Activated naive CD8-positive, alpha-beta T cell treated with anti-CD3 and anti-CD28 coated beads, Interleukin-2, amount 50 U/mL, for 24 hours (primary cell): ENCODE data around the gene C16orf74.

Source experiments
- ATAC-seq: fragments of 150-1000 bp; cut with Tn5 transposase; one replicate; pipeline ENCODE4 v1.10.0; 2021
- DNase-seq: peaks from one replicate; pipeline ENCODE4 v3.0.0; 2021
- H3K27ac Mint-ChIP-seq: one replicate; pipeline ENCODE4 v1.8.0; 2021; ENCODE audit warnings: mild to moderate bottlenecking, mixed read lengths
- H3K27me3 Mint-ChIP-seq: one replicate; pipeline ENCODE4 v1.8.0; 2021; ENCODE audit warnings: mixed read lengths
- H3K36me3 Mint-ChIP-seq: one replicate; pipeline ENCODE4 v1.8.0; 2021; ENCODE audit warnings: low read depth, mixed read lengths
- H3K4me1 Mint-ChIP-seq: one replicate; pipeline ENCODE4 v1.8.0; 2021; ENCODE audit warnings: mixed read lengths
- H3K4me3 Mint-ChIP-seq: one replicate; pipeline ENCODE4 v1.8.0; 2021; ENCODE audit warnings: mild to moderate bottlenecking, moderate library complexity, mixed read lengths
- H3K9me3 Mint-ChIP-seq: one replicate; pipeline ENCODE4 v1.8.0; 2021; ENCODE audit warnings: mixed read lengths

The C16orf74 gene

GRCh38 chr16:85746460-85747215 lies 4.3 kb downstream of the C16orf74 start:
- Mint-ChIP-seq H3K27me3 (peaks cover 13% of the 10 kb centered on the region), H3K36me3 (no peaks in the 10 kb centered on the region), H3K9me3 (no peaks in the 10 kb centered on the region), H3K4me1 (peaks cover 18% of the 10 kb centered on the region), H3K4me3 (no peak overlapping the region), H3K27ac (no peak overlapping the region)
- DNase-seq (no peak), ATAC-seq (no peak)

DNA sequence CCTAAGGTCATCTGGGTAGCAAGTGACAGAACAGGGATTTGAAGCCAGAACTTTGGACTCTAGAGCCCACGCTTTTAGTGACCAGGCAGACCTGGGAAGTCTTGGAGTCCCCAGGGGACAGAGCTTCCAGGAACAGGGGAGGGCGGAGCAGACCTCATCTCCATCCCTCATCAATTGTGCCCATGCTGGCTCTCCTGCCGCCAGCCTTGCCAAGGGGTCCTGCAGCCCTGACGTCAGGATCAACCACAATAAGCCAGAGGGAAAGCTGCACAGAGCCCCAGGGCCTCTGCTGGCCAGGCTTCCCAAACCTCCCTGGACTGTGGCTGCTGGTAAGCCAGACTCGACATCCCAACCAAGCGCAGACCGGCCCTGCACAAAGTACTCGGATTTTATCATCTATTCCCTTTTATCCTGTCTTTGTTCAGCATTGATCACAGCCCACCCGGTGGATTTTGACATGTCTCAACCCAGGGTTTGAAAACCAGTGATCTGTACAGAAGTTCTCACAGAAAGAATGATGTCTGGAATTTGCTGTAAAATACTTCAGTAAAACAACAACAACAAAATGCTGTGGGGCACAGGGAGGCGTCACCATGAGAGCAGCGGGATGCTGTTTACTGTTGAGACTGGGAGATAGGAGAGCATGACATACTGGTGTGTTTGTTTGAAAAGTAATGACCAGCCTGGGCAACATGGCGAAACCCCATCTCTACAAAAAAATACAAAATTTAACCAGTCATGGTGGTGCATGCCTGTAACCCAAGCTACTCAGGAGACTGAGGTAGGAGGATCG lies 11.8 kb downstream of the C16orf74 start:
- Mint-ChIP-seq H3K4me1 (peaks cover 16% of the 10 kb centered on the region), H3K9me3 (no peaks in the 10 kb centered on the region), H3K27ac (no peak overlapping the region), H3K4me3 (no peak overlapping the region), H3K27me3 (no peaks in the 10 kb centered on the region), H3K36me3 (no peaks in the 10 kb centered on the region)
- no peak for ATAC-seq
- DNase-seq: no peak

- Mint-ChIP-seq H3K36me3 (no peaks in the 10 kb centered on the region), H3K9me3 (no peaks in the 10 kb centered on the region), H3K27me3 (no peaks in the 10 kb centered on the region), H3K27ac (no peak overlapping the region), H3K4me3 (no peak overlapping the region), H3K4me1 (peaks cover 20% of the 10 kb centered on the region)
- ATAC-seq (no peak), DNase-seq (no peak)
Measured at GRCh38 chr16:85736921-85737320, 14.0 kb downstream of the C16orf74 start.

- no peaks in the 10 kb centered on the region for H3K36me3 Mint-ChIP-seq
- no peak for DNase-seq
- no peaks in the 10 kb centered on the region for H3K27me3 Mint-ChIP-seq
- H3K4me1 Mint-ChIP-seq: peaks cover 20% of the 10 kb centered on the region
- no peaks in the 10 kb centered on the region for H3K9me3 Mint-ChIP-seq
- no peak overlapping the region for H3K27ac Mint-ChIP-seq
- no peak for ATAC-seq
- no peak overlapping the region for H3K4me3 Mint-ChIP-seq
Measured at GRCh38 chr16:85735946-85736345, 14.9 kb downstream of the C16orf74 start.

DNA sequence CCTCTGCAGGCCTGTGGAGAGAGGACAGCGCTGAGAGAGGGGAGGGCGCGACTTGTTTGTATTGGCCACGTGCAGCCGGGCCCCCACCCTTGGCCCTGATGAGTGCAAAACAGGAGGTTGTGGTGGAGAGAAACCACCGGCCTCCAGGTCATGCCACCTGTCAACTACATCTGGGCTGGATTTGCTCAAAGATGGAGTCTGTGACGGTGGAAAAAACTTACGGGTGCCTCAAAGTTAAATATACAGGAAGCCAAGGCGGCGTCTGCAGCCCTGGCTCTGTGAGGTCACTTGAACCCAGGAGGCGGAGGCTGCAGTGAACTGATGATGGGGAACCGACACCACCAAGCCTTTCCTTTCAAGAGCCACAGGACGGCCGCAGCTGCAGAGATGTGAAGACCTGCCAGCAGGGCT lies 15.7 kb downstream of the C16orf74 start:
- DNase-seq: peak; percentile 31
- Mint-ChIP-seq H3K36me3 (no peaks in the 10 kb centered on the region), H3K27me3 (no peaks in the 10 kb centered on the region), H3K9me3 (no peaks in the 10 kb centered on the region), H3K4me1 (peaks cover 20% of the 10 kb centered on the region), H3K4me3 (no peak overlapping the region), H3K27ac (no peak overlapping the region)
- peak; percentile 78 for ATAC-seq

DNA sequence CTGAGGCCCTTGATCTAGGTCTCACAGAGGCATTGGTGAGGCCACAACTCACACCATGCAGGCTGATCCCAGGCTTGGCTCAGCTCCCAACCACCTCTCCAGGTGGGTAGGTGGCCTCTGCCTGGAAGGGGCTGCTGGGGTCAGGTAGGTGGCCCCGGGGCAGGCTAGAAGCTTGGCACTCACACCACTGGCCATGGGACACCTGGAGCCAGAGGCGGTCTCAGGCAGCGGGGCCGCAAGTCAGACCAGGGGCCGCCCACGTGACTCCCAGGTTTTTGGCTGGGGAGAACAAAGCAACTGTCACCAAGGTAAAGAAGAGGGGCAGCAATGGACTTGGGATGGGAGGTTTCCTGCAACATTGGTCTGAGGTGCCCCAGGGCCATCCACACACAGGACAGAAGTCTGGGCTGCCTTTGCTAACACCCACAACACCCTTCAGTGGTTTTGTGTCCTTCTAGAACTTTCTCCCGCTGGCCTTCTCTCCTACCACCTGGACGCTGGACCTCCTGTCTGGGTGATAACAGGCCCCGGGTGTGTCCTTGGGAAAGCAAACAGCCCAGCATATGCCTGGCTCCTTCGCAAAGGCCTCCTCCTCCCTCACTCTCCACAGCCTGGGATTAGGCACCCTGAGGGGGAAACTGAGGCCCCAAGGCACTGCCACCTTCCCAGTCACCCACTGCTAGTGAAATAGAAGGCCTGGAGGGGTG lies 16.4 kb downstream of the C16orf74 start:
- no peak for ATAC-seq
- no peak overlapping the region for H3K4me3 Mint-ChIP-seq

DNA sequence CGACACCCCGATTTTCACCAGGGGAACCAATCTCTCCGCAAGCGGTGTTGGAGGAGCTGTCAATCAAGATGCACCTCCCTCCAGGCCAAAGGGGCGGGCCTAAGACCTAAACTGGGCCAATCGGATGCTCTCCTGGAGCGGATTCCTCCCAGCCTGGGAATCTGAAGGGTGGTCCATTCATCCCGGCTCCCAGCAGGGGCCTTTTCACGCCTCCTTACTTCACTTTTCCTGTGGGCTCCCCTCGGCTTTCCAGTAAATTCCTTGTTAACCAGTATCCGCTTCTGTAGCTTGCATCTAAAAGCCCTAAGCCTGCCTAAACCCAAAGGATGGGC lies 17.1 kb downstream of the C16orf74 start:
- Mint-ChIP-seq H3K4me1 (peaks cover 20% of the 10 kb centered on the region), H3K9me3 (no peaks in the 10 kb centered on the region), H3K27ac (no peak overlapping the region), H3K36me3 (no peaks in the 10 kb centered on the region), H3K27me3 (no peaks in the 10 kb centered on the region), H3K4me3 (no peak overlapping the region)
- DNase-seq (no peak), ATAC-seq (no peak)

More for the DNA sequence above, 16.4 kb downstream of the C16orf74 start:
- Mint-ChIP-seq H3K9me3 (no peaks in the 10 kb centered on the region), H3K27me3 (no peaks in the 10 kb centered on the region), H3K36me3 (no peaks in the 10 kb centered on the region), H3K4me1 (peaks cover 20% of the 10 kb centered on the region), H3K27ac (no peak overlapping the region)
- no peak for DNase-seq

DNA sequence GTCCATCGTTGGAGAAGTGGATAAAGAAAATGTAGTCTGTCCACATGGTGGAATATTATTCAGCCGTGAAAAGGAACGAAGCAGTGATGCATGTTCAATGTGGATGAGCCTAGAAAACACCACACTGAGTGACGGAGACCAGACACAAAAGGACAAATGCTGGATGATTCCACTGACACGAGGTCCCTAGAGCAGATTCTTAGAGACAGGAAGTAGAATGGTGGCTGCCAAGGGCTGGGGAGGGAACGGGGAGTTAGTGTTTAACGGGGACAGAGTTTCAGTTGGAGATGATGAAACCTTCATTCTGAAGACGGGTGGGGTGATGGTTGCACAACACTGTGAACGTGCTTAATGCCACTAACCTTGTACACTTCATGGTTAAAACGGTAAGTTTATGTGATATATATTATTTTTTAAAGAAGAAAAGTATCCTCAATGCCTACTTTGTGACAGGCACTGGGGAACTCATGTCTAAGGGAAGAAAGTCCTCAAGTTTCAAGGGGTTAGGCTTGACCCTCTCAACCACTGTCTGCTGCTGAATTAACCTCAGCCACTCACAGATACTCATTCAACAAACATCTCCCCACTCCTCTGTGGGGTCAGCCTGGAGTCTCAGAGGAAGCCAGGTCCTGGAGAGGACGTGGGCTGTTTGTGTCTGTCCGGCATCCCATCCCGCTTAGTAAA lies 17.6 kb downstream of the C16orf74 start:
- Mint-ChIP-seq H3K27ac (no peak overlapping the region), H3K4me1 (peaks cover 20% of the 10 kb centered on the region), H3K27me3 (no peaks in the 10 kb centered on the region), H3K4me3 (no peak overlapping the region), H3K9me3 (no peaks in the 10 kb centered on the region), H3K36me3 (no peaks in the 10 kb centered on the region)
- DNase-seq (no peak), ATAC-seq (no peak)

DNA sequence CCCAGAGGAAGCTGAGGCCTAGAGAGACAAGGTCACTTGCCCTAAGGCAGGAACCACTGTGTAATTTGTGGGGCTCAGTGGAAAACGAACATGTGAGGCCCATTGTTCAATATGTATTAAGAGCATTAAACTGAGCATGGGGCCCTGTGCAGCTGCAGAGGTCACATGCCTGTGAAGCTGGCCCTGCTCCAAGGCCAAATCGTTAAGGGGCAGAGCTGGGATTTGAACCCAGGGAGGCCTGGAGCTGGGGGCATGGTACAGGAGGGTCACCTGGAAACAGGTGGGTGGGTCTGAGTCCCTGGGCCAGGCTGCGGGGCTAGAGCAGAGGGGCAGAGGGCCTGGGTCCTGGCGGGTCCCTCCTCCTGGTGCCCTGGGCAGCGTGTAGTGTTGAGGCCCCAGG lies 19.7 kb downstream of the C16orf74 start:
- H3K9me3 Mint-ChIP-seq: no peaks in the 10 kb centered on the region
- no peak overlapping the region for H3K27ac Mint-ChIP-seq
- no peaks in the 10 kb centered on the region for H3K36me3 Mint-ChIP-seq
- no peaks in the 10 kb centered on the region for H3K27me3 Mint-ChIP-seq
- H3K4me3 Mint-ChIP-seq: no peak overlapping the region
- DNase-seq (no peak), ATAC-seq (no peak)
- H3K4me1 Mint-ChIP-seq: peaks cover 18% of the 10 kb centered on the region

GRCh38 chr16:85730186-85730465 lies 20.8 kb downstream of the C16orf74 start:
- Mint-ChIP-seq H3K4me3 (no peak overlapping the region), H3K36me3 (no peaks in the 10 kb centered on the region), H3K4me1 (peaks cover 8% of the 10 kb centered on the region), H3K9me3 (no peaks in the 10 kb centered on the region), H3K27ac (no peak overlapping the region), H3K27me3 (no peaks in the 10 kb centered on the region)
- no peak for DNase-seq
- no peak for ATAC-seq

DNA sequence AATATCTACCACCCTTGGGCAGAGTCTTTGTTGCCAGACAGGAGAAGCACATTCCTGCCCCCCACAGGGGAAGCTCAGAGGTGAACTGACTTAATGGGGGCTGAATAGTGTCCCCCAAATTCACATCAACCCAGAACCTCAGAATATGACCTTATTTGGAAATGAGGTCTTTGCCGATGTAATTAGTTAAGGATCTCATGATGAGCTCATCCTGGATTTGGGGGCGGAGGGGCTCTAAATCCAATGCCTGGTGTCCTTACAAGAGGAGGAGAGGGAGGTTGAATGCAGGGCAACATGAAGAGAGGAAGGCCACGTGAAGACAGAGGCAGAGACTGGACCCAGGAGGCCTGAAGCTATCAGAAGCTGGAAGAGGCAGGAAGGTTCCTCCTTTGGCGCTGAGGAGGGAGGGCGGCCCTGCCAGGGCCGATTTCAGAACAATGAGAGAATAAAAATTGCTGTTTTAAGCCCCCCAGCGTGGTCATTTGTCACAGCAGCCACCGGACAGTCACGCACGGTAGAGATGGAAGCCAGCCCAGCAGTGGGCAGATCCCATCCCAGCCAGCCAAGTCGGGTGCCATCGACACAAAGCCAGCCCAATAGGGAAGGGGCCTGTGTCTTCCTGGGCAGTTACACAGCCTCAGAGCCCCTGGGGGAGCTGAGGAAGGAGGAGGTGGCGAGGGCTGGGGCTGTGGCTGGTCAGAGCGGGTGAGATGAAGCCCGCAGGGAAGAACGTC lies 21.3 kb downstream of the C16orf74 start:
- Mint-ChIP-seq H3K27me3 (no peaks in the 10 kb centered on the region), H3K27ac (no peak overlapping the region), H3K9me3 (no peaks in the 10 kb centered on the region), H3K4me1 (peaks cover 4% of the 10 kb centered on the region), H3K4me3 (no peak overlapping the region), H3K36me3 (no peaks in the 10 kb centered on the region)
- DNase-seq (no peak), ATAC-seq (no peak)

- Mint-ChIP-seq H3K27me3 (no peaks in the 10 kb centered on the region), H3K9me3 (no peaks in the 10 kb centered on the region), H3K36me3 (no peaks in the 10 kb centered on the region), H3K4me1 (peaks cover 4% of the 10 kb centered on the region), H3K27ac (no peak overlapping the region), H3K4me3 (no peak overlapping the region)
- ATAC-seq (no peak), DNase-seq (no peak)
Measured at GRCh38 chr16:85728879-85729278, 22.0 kb downstream of the C16orf74 start.

- H3K27me3 Mint-ChIP-seq: no peaks in the 10 kb centered on the region
- DNase-seq: no peak
- no peaks in the 10 kb centered on the region for H3K9me3 Mint-ChIP-seq
- H3K36me3 Mint-ChIP-seq: no peaks in the 10 kb centered on the region
- H3K4me3 Mint-ChIP-seq: no peak overlapping the region
- H3K4me1 Mint-ChIP-seq: no peaks in the 10 kb centered on the region
- H3K27ac Mint-ChIP-seq: no peak overlapping the region
- ATAC-seq: no peak
Measured at GRCh38 chr16:85724936-85725335, 26.0 kb downstream of the C16orf74 start.
